ENCODE results near the gene CDK14.

The CDK14 gene

DNA sequence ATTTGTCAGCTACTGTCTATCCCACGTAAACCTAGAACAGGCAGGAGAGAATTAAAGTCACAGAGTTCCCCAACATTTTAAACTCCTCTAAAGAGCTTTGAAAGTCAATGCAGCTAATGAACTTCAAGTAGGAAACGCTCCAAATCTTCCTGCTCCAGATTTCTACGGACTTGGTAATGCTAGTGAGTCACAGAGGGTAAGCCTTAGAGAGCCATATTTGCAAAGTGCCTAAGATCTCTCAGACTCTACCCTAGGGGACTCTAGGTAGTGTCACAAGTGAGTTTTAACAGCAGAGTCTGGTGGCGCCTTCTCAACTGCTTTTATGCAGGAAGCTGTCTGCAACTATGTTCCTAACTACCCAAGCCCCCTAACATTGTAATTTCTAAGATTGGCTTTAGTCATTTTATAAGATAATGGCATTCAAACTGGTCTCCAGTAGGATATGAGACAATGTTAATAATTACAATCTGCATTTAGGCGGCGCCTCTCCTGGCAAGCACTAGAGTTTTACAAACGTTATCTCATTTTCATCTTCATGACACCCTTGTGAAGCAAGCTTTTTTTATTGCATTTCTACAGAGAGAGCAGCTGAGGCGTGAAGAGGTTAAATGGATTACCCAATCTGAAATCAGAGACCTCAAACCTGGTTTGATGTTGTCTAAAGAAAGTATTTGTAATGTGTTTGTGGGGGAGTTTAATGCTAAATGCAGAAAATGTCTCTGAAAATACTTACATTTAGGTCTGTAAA lies 646.1 kb downstream of the CDK14 start:
- DNase-seq, result no peak

DNA sequence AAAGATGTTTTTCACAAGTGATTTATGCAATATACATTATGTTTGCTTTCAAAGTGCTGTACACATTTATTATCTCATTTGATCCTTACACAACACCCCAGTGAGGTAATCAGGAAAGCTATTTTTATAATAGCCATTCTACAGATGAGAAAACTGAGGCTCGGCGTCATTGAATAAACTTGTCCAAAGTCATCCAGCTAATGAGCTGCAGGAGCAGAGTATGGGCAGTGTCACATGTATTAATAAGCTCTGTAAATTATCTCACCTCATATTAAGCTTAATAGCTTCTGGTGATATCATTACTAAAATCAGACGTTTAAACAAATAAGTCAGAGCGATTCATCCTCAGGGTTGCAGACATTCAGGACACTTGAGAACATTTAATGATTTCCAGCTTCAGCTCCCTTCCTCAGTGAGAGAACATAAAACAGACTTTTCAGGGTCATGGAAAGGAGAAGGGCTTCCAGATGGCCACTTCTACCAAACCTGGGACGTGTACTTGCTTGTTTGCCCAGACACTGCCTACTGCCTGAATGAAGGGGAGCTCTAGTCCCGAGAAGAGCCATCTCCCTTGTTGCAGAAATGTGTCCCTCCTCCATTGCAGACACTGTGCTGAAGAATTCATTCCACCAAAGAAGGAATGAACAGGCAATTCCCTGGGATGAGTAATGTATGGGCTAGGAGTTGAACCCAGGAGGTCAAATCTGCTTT lies 647.6 kb downstream of the CDK14 start:
- DNase-seq, result peak; percentile 18

GRCh38 chr7:91247500-91247899 lies 651.4 kb downstream of the CDK14 start:
- DNase-seq, result no peak

GRCh38 chr7:91248996-91249395 lies 652.9 kb downstream of the CDK14 start:
- no peak for DNase-seq

DNA sequence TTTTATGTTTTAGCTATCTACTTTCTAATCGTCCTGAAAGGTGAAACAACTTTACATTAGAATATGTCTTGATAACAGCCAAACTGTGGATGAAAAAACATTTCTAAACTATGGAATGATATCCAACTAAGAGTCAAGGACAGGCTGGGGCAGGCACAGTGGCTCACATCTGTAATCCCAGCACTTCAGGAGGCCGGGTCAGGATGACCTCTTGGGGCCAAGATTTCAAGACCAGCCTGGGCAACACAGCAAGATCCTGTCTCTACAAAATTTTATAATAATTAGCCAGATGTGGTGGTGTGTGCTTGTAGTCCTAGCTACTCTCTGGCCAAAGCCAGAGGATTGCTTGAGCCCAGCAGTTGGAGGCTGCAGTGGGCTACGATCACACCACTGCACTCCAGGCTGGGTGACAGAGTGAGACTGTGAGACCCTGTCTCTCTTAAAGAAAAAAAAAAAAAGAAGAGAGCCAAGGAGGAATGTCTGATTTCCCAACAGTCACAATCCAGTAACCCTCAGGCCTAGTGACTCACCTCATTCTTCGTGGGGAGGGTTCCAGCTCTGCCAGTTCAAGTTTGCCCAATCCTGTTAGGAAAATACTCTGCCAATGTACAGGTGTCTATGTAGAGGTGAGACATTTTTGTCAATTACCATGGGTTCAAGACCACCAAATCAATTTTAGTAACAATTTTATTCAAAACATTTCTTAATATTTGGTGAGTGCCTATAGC lies 653.5 kb downstream of the CDK14 start:
- DNase-seq, result no peak

- DNase-seq, result no peak
Observed at GRCh38 chr7:91250706-91251105, 654.6 kb downstream of the CDK14 start.

- DNase-seq, result no peak
Observed at GRCh38 chr7:91251877-91252276, 655.8 kb downstream of the CDK14 start.
